Suprapubic skin (tissue), 4 donors: ENCODE data around the gene PTPRA. TPM values are rescaled to one million over a fixed set of nuclear protein-coding genes. Genes with fewer than 3 reads are reported as not detected.

Experiments used
- DNase-seq, 2 donors: peaks; one replicate each; pipeline ENCODE4 v3.0.0-alpha.2; 2019; ENCODE audit warnings: low spot score in 2 of 2
- H3K27ac ChIP-seq: fragments of 200-600 bp; sonication (generic); one replicate; pipeline ENCODE4 v1.5.1; 2019
- H3K27me3 ChIP-seq: fragments of 200-600 bp; sonication (generic); one replicate; pipeline ENCODE4 v1.5.1; 2019
- H3K36me3 ChIP-seq: fragments of 200-600 bp; sonication (generic); one replicate; pipeline ENCODE4 v1.5.1; 2019
- H3K4me1 ChIP-seq: fragments of 200-600 bp; sonication (generic); one replicate; pipeline ENCODE4 v1.5.1; 2019
- H3K4me3 ChIP-seq: fragments of 200-600 bp; sonication (generic); one replicate; pipeline ENCODE4 v1.5.1; 2019; ENCODE audit warnings: mild to moderate bottlenecking
- H3K9me3 ChIP-seq: fragments of 200-600 bp; sonication (generic); one replicate; pipeline ENCODE4 v1.5.1; 2019
- CTCF ChIP-seq, 2 donors: fragments of 200-600 bp in 1 of 2; fragments of 450-650 bp in 1 of 2; sonication (generic) in 1 of 2; IDR thresholded peaks; one replicate each; pipeline ENCODE4 v1.5.1; 2016 to 2019; ENCODE audit warnings: antibody characterized with exemption in 2 of 2, mild to moderate bottlenecking in 1 of 2, moderate library complexity in 1 of 2
- EP300 ChIP-seq: sonication (generic); formaldehyde crosslinking; IDR thresholded peaks from one replicate; pipeline ENCODE4 v1.6.1; 2017; ENCODE audit warnings: antibody characterized with exemption
- POLR2A ChIP-seq, 2 donors: fragments of 450-650 bp; IDR thresholded peaks; one replicate each; pipeline ENCODE4 v1.6.1; 2017; ENCODE audit warnings: antibody characterized with exemption in 2 of 2, mild to moderate bottlenecking in 2 of 2, moderate library complexity in 2 of 2
- POLR2AphosphoS5 ChIP-seq, 3 donors: sonication (generic); formaldehyde crosslinking; IDR thresholded peaks; one replicate each; pipeline ENCODE4 v1.6.1; 2017; ENCODE audit warnings: antibody characterized with exemption in 3 of 3
- WGBS: methylation state at CpG from one replicate; pipeline ENCODE4 v1.1.5; 2018; 5-methylcytosine and 5-hydroxymethylcytosine counted together
- total RNA-seq, 4 donors: library from RNA; depleted of rRNA; stranded (reverse); fragments of >200 nt; gene quantifications; one replicate each; pipeline ENCODE4 v1.1.0, GENCODE V29; 2016

The PTPRA gene
- total RNA-seq, 4 donors from 2014 or later, result 47.7 to 83.0 (median 73.4) TPM

DNA sequence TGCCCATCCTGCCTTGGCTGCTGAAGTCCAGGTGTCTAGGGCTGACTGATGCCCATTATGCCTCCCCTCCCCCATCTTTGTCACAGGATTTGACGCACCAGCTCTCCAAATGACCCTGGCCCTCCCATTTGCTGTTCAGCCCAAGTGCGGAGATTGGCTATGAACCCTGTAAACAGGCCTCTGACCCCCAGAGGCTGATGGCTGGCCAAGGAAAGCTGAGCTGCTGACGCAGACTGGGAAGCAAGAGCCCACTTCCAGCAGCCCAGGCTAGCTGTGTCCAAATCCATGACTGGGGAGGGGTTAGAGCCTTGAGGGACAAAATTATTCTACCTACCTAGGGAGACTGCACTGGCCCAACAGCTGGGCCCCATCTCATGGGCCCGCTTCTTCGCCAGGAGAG lies 169.3 kb downstream of the PTPRA start:
- H3K27me3 ChIP-seq, result no peaks in the 10 kb centered on the region
- H3K9me3 ChIP-seq, result no peaks in the 10 kb centered on the region
- DNase-seq, result no peak
- H3K4me1 ChIP-seq, result peaks cover 24% of the 10 kb centered on the region
- no peak overlapping the region for H3K4me3 ChIP-seq
- WGBS, result 69% methylated on average over 3 of the region's 5 CpGs
- TF ChIP-seq POLR2AphosphoS5 (IDR thresholded peaks at IDR 0.05), result no peak
- TF ChIP-seq POLR2A (IDR thresholded peaks at IDR 0.05), result no peak
- no peak for TF ChIP-seq EP300
- no peak for TF ChIP-seq CTCF (IDR thresholded peaks at IDR 0.05)
- H3K36me3 ChIP-seq, result peaks cover 31% of the 10 kb centered on the region
- H3K27ac ChIP-seq, result no peak overlapping the region

- H3K4me3 ChIP-seq, result no peak within 1 kb of the TSS
- no peak for DNase-seq
- no peak within 1 kb of the TSS for H3K27ac ChIP-seq
- 58% methylated on average over 3 of the region's 3 CpGs for WGBS
- peaks cover 31% of the 10 kb centered on the region for H3K36me3 ChIP-seq
- TF ChIP-seq CTCF (IDR thresholded peaks at IDR 0.05), result no peak
- no peak for TF ChIP-seq POLR2A (IDR thresholded peaks at IDR 0.05)
- TF ChIP-seq POLR2AphosphoS5 (IDR thresholded peaks at IDR 0.05), result no peak
- no peak for TF ChIP-seq EP300
- H3K9me3 ChIP-seq, result no peaks in the 10 kb centered on the region
- peaks cover 24% of the 10 kb centered on the region for H3K4me1 ChIP-seq
- no peaks in the 10 kb centered on the region for H3K27me3 ChIP-seq
These were observed 170.0 kb downstream of the PTPRA start, which contains the start of gene GNRH2 for GRCh38 chr20:3043322-3043721. Gene GNRH2, plus strand, starts transcription at chr20:3043622. Its CDS starts 793 bp downstream, at chr20:3044415.

GRCh38 chr20:3044336-3044965 lies 171.2 kb downstream of the PTPRA start:
- H3K27me3 ChIP-seq, result no peaks in the 10 kb centered on the region
- no peak overlapping the region for H3K4me3 ChIP-seq
- H3K36me3 ChIP-seq, result peaks cover 31% of the 10 kb centered on the region
- DNase-seq, result no peak
- no peaks in the 10 kb centered on the region for H3K9me3 ChIP-seq
- peaks cover 24% of the 10 kb centered on the region for H3K4me1 ChIP-seq
- no peak overlapping the region for H3K27ac ChIP-seq
- 81% methylated on average over 4 of the region's 8 CpGs for WGBS
- TF ChIP-seq POLR2AphosphoS5 (IDR thresholded peaks at IDR 0.05) (no peak), CTCF (IDR thresholded peaks at IDR 0.05) (no peak), POLR2A (IDR thresholded peaks at IDR 0.05) (no peak), EP300 (no peak)

DNA sequence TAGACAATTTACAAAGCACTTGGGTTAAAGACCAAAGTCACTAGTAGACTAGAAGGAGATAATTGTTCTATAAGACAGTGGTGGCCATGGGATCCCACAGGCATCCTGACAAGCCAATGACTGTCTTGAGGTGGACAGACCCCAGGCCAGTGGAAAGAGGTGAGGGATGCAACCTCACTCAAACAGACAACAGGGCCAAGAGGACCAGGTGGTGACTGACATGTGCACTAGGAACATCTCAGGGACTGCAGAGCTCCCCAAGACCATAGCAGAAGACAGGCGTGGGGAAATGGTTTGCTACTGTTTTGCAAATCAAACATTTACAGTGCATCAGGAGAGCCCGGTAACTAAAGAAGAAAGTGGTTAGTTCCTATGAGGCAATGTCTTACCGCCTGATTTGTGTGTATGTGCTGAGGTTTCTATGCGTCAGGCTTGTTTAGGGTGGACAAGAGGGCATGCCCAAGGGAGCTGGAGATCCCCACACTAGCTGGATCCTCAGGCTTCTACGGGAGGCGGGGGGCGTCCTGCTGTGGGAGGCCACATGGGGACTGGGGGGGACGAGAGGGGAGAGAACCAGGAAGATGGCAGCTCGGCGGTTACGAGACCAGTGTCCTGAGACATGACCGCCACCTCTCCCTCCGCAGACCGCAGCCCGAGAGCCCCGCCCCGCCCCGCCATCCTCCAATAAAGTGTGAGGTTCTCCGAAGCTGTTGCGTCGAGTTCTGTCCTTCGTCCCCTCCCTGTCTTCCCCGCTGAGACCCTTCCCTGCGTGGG lies 171.9 kb downstream of the PTPRA start:
- Histone ChIP-seq H3K27me3 (no peaks in the 10 kb centered on the region), H3K27ac (peak overlapping the region; percentile 83), H3K9me3 (no peaks in the 10 kb centered on the region), H3K36me3 (peaks cover 31% of the 10 kb centered on the region), H3K4me3 (peak overlapping the region; percentile 60), H3K4me1 (peaks cover 24% of the 10 kb centered on the region)
- DNase-seq, result peak; percentile 90 to 94
- TF ChIP-seq POLR2A (IDR thresholded peaks at IDR 0.05), result no peak
- no peak for TF ChIP-seq EP300
- TF ChIP-seq CTCF (IDR thresholded peaks at IDR 0.05), result no peak
- no peak for TF ChIP-seq POLR2AphosphoS5 (IDR thresholded peaks at IDR 0.05)
- 5% methylated on average over 10 of the region's 24 CpGs for WGBS
